A549 (cell line): Measurements from ENCODE around the gene SNCAIP. TPM values are rescaled to one million over a fixed set of nuclear protein-coding genes. Genes with fewer than 3 reads are reported as not detected.

ENCODE experiments used
- ATAC-seq, 2 experiments: fragments of 200-7000 bp in 1 of 2; fragments of >200 bp in 1 of 2; cut with Nextera tagmentation in 1 of 2; cut with Tn5 transposase in 1 of 2; 3 replicates each; pipeline versions ENCODE4 v1.8.0 to v1.9.1; 2018 to 2020; ENCODE audit warnings: mild to moderate bottlenecking in 1 of 2, moderate library complexity in 1 of 2
- CTCF ChIA-PET: fragments of 300-600 bp; sonication (Branson Sonifier 250); formaldehyde crosslinking; extraction: SDS; loops from one replicate; lab custom pipeline; 2021; ENCODE audit warnings: antibody characterized with exemption, inconsistent platforms; lab: Yijun Ruan, JAX
- POLR2A ChIA-PET: fragments of 350-600 bp; formaldehyde crosslinking; extraction: SDS; loops from one replicate; lab custom pipeline; 2021; ENCODE audit warnings: antibody characterized with exemption, inconsistent platforms; lab: Yijun Ruan, JAX
- DNase-seq, 2 experiments: peaks; one replicate each; pipeline versions ENCODE4 v3.0.0 to v3.0.0-alpha.2; 2011 to 2016; ENCODE audit warnings: low read depth in 1 of 2, low spot score in 1 of 2
- FAIRE-seq: peaks from 2 replicates; lab custom pipeline; 2011; peaks lifted over from hg19 to GRCh38; lab: Jason Lieb, UNC
- H3K27ac ChIP-seq, 2 experiments: fragments of >200 bp; sonication (Bioruptor Twin); formaldehyde crosslinking; 3 replicates each; pipeline ENCODE4 v1.5.1; 2016 to 2017
- H3K4me1 ChIP-seq: fragments of >200 bp; sonication (Bioruptor Twin); formaldehyde crosslinking; 3 replicates; pipeline ENCODE4 v1.6.1; 2016
- H3K4me2 ChIP-seq: fragments of >200 bp; sonication (Bioruptor Twin); formaldehyde crosslinking; 3 replicates; pipeline ENCODE4 v1.6.1; 2016
- H3K4me3 ChIP-seq: fragments of >200 bp; sonication (Bioruptor Twin); formaldehyde crosslinking; 3 replicates; pipeline ENCODE4 v1.5.1; 2016
- H3K9me3 ChIP-seq: fragments of >200 bp; sonication (Bioruptor Twin); formaldehyde crosslinking; 3 replicates; pipeline ENCODE4 v1.6.1; 2016
- BHLHE40 ChIP-seq: IDR thresholded peaks from 2 replicates; pipeline ENCODE4 v1.6.1; 2012; ENCODE audit warnings: low read depth, low read length, inconsistent platforms
- CEBPB ChIP-seq, 2 experiments: fragments of >200 bp in 1 of 2; sonication (Bioruptor Twin) in 1 of 2; formaldehyde crosslinking in 1 of 2; IDR thresholded peaks; 2 replicates each; pipeline ENCODE4 v1.6.1; 2012 to 2016
- FOXS1 ChIP-seq: fragments of 250-450 bp; sonication (Bioruptor Pico); IDR thresholded peaks from 2 replicates; pipeline ENCODE4 v1.5.0; 2020; ENCODE audit warnings: mild to moderate bottlenecking, moderate library complexity
- HDAC2 ChIP-seq: fragments of 200-600 bp; sonication (generic); IDR thresholded peaks from 2 replicates; pipeline ENCODE4 v1.6.1; 2016
- HOXA7 ChIP-seq: fragments of 250-450 bp; sonication (Bioruptor Pico); IDR thresholded peaks from 2 replicates; pipeline ENCODE4 v1.5.0; 2020; ENCODE audit warnings: mild to moderate bottlenecking, moderate library complexity
- JUN ChIP-seq, 2 experiments: fragments of >200 bp; sonication (Bioruptor Twin); formaldehyde crosslinking; IDR thresholded peaks; 2 replicates in 1 of 2; 3 replicates in 1 of 2; pipeline ENCODE4 v1.6.1; 2016 to 2017
- JUNB ChIP-seq: fragments of >200 bp; sonication (Bioruptor Twin); formaldehyde crosslinking; IDR thresholded peaks from 2 replicates; pipeline ENCODE4 v1.6.1; 2016
- KDM5A ChIP-seq: fragments of 200-600 bp; sonication (generic); IDR thresholded peaks from 2 replicates; pipeline ENCODE4 v1.6.1; 2016; ENCODE audit warnings: antibody characterized with exemption, mild to moderate bottlenecking
- MAZ ChIP-seq: fragments of 150-350 bp; IDR thresholded peaks from 2 replicates; pipeline ENCODE4 v1.6.1; 2014; ENCODE audit warnings: antibody characterized with exemption, low read depth, low read length, borderline replicate concordance
- MYC ChIP-seq: IDR thresholded peaks from 2 replicates; pipeline ENCODE4 v1.6.1; 2012; ENCODE audit warnings: mild to moderate bottlenecking, inconsistent platforms, low read length, improper control_type of control experiment, borderline replicate concordance
- NFE2L2 ChIP-seq: fragments of 150-350 bp; conservative IDR thresholded peaks from 2 replicates; pipeline ENCODE4 v1.6.1; 2014; ENCODE audit warnings: low read length
- NR3C1 ChIP-seq: fragments of >200 bp; sonication (Bioruptor Twin); formaldehyde crosslinking; IDR thresholded peaks from 3 replicates; pipeline ENCODE4 v1.6.1; 2017
- PHF8 ChIP-seq: fragments of 200-600 bp; sonication (generic); IDR thresholded peaks from 2 replicates; pipeline ENCODE4 v1.6.1; 2016; ENCODE audit warnings: low read depth, mild to moderate bottlenecking, antibody characterized with exemption, moderate library complexity, borderline replicate concordance
- POLR2A ChIP-seq: IDR thresholded peaks from 2 replicates; pipeline ENCODE4 v1.6.1; 2012; ENCODE audit warnings: mild to moderate bottlenecking, low read length
- RFX5 ChIP-seq: fragments of 450-650 bp; IDR thresholded peaks from 2 replicates; pipeline ENCODE4 v1.7.1; 2014; ENCODE audit warnings: antibody characterized with exemption, mild to moderate bottlenecking, moderate library complexity
- RNF2 ChIP-seq: fragments of 200-600 bp; sonication (generic); IDR thresholded peaks from 2 replicates; pipeline ENCODE4 v1.6.1; 2016; ENCODE audit warnings: low read depth, mild to moderate bottlenecking, antibody characterized with exemption, moderate library complexity, borderline replicate concordance
- SREBF2 ChIP-seq: fragments of 450-650 bp; IDR thresholded peaks from 2 replicates; pipeline ENCODE4 v1.6.1; 2014; ENCODE audit warnings: mild to moderate bottlenecking, moderate library complexity
- TFCP2L1 ChIP-seq: fragments of 250-450 bp; sonication (Bioruptor Pico); IDR thresholded peaks from 2 replicates; pipeline ENCODE4 v1.5.0; 2021; ENCODE audit warnings: mild to moderate bottlenecking
- TP53 ChIP-seq: fragments of 250-450 bp; sonication (Bioruptor Pico); IDR thresholded peaks from 2 replicates; pipeline ENCODE4 v1.5.0; 2021; ENCODE audit warnings: mild to moderate bottlenecking, moderate library complexity
- ZC3H11A ChIP-seq: fragments of 450-650 bp; IDR thresholded peaks from 2 replicates; pipeline ENCODE4 v1.6.1; 2014; ENCODE audit warnings: antibody characterized with exemption, mild to moderate bottlenecking
- ZNF302 ChIP-seq: fragments of 250-450 bp; sonication (Bioruptor Pico); IDR thresholded peaks from 2 replicates; pipeline ENCODE4 v1.9.0; 2021; ENCODE audit warnings: inconsistent platforms, mild to moderate bottlenecking, moderate library complexity
- WGBS: methylation state at CpG from one replicate; pipeline ENCODE4 v1.1.6; 2017; ENCODE audit errors: missing lambda C conversion rate; 5-methylcytosine and 5-hydroxymethylcytosine counted together
- polyA plus RNA-seq, 4 experiments: library from polyadenylated mRNA; depleted of rRNA in 3 of 4; stranded (reverse); fragments of >200 nt; fragmentation: RNase III in 1 of 4; extraction: RNeasy Plus Mini Kit Qiagen cat#74134 plus additional on column Dnase treatment in 1 of 4; gene quantifications; 2 replicates in 3 of 4; 3 replicates in 1 of 4; pipeline ENCODE4 v1.2.3, GENCODE V29; 2011 to 2017
- TF ChIP-seq, protein P1 (sequence below): fragments of >200 bp; sonication (Bioruptor Twin); formaldehyde crosslinking; IDR thresholded peaks from 2 replicates; pipeline ENCODE4 v1.6.1; 2016
- TF ChIP-seq, protein P2 (sequence below): IDR thresholded peaks from 2 replicates; pipeline ENCODE4 v1.6.1; 2012; ENCODE audit warnings: low read depth, borderline replicate concordance
- TF ChIP-seq, protein P3 (sequence below): fragments of 150-350 bp; IDR thresholded peaks from 2 replicates; pipeline ENCODE4 v1.6.1; 2014; ENCODE audit warnings: low read depth, mild to moderate bottlenecking, low read length
- TF ChIP-seq, protein P4 (sequence below): fragments of >200 bp; sonication (Bioruptor Twin); formaldehyde crosslinking; IDR thresholded peaks from 3 replicates; pipeline ENCODE4 v1.5.1; 2016
- TF ChIP-seq, protein P5 (sequence below): fragments of 200-600 bp; sonication (generic); IDR thresholded peaks from 2 replicates; pipeline ENCODE4 v1.6.1; 2016; ENCODE audit warnings: antibody characterized with exemption, mild to moderate bottlenecking, moderate library complexity

Gene SNCAIP
- polyA plus RNA-seq, 2 of the 4 experiments (the other 2 are of a cell fraction), result 0.03 to 0.04 TPM

DNA sequence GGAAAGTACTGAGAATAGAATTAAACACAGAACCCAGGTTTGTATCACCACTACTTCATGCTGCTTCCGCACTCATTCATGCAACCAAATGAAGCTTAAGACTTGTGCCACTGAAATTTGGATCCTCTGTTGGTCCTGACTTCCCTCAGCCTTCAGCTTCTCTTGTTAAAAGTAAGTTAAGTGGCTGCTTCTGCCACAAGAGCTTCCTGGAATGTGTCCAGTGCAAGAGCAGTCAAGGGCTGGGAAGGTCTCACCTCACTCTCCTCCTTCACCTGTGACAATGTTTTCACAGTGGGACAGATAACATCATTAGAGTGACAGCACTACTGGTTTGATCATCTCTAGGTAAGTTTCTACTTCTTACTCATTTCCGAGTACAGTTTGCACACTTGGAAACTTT lies 7.9 kb downstream of the SNCAIP start:
- CTCF ChIA-PET, result no interaction called here
- FAIRE-seq, result no peak

DNA sequence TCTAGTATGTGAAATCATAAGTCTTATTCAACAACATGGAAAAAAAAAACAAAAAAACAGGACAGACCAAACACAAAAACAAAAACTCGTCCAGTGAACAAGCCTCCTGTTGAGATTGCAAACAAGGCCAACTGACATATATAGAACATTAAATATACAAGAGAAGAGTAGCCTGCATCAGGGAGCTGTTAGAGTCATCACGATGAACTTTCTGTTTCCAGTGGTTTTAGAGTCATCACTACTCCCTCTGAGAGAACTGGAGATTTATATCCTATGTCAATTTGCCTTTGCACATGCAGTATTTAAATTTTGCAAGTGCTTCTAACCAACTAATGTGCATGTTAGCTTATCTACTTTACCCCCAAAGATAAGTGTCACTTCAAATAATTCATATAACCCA lies 9.9 kb downstream of the SNCAIP start:
- TF ChIP-seq JUNB, result no peak
- TF ChIP-seq BHLHE40, result no peak
- TF ChIP-seq, protein P1, sequence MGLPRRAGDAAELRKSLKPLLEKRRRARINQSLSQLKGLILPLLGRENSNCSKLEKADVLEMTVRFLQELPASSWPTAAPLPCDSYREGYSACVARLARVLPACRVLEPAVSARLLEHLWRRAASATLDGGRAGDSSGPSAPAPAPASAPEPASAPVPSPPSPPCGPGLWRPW, result no peak
- TF ChIP-seq RNF2, result no peak
- no peak for TF ChIP-seq SREBF2
- no peak for TF ChIP-seq FOXS1 (CRISPR knock-in tag)
- TF ChIP-seq ZC3H11A, result no peak
- TF ChIP-seq, protein P2, sequence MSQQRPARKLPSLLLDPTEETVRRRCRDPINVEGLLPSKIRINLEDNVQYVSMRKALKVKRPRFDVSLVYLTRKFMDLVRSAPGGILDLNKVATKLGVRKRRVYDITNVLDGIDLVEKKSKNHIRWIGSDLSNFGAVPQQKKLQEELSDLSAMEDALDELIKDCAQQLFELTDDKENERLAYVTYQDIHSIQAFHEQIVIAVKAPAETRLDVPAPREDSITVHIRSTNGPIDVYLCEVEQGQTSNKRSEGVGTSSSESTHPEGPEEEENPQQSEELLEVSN, result no peak
- TF ChIP-seq, protein P3, sequence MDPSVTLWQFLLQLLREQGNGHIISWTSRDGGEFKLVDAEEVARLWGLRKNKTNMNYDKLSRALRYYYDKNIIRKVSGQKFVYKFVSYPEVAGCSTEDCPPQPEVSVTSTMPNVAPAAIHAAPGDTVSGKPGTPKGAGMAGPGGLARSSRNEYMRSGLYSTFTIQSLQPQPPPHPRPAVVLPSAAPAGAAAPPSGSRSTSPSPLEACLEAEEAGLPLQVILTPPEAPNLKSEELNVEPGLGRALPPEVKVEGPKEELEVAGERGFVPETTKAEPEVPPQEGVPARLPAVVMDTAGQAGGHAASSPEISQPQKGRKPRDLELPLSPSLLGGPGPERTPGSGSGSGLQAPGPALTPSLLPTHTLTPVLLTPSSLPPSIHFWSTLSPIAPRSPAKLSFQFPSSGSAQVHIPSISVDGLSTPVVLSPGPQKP, result no peak
- TF ChIP-seq MYC, result no peak
- no peak for TF ChIP-seq HDAC2
- no peak for TF ChIP-seq CEBPB (IDR thresholded peaks at IDR 0.05)
- TF ChIP-seq, protein P4, sequence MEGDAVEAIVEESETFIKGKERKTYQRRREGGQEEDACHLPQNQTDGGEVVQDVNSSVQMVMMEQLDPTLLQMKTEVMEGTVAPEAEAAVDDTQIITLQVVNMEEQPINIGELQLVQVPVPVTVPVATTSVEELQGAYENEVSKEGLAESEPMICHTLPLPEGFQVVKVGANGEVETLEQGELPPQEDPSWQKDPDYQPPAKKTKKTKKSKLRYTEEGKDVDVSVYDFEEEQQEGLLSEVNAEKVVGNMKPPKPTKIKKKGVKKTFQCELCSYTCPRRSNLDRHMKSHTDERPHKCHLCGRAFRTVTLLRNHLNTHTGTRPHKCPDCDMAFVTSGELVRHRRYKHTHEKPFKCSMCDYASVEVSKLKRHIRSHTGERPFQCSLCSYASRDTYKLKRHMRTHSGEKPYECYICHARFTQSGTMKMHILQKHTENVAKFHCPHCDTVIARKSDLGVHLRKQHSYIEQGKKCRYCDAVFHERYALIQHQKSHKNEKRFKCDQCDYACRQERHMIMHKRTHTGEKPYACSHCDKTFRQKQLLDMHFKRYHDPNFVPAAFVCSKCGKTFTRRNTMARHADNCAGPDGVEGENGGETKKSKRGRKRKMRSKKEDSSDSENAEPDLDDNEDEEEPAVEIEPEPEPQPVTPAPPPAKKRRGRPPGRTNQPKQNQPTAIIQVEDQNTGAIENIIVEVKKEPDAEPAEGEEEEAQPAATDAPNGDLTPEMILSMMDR, result no peak
- no peak for TF ChIP-seq JUN (IDR thresholded peaks at IDR 0.05)
- TF ChIP-seq KDM5A, result no peak
- TF ChIP-seq TP53 (CRISPR knock-in tag), result no peak
- no peak for FAIRE-seq
- Histone ChIP-seq H3K4me1 (no peaks in the 10 kb centered on the region), H3K4me3 (no peak overlapping the region), H3K27ac (no peak overlapping the region), H3K9me3 (no peaks in the 10 kb centered on the region), H3K4me2 (no peak overlapping the region)
- no peak for ATAC-seq
- no peak for DNase-seq
- ChIA-PET POLR2A (no interaction called here), CTCF (no interaction called here)
- WGBS, result 4% methylated on average over 2 of the region's 2 CpGs

More for the DNA sequence above, 7.9 kb downstream of the SNCAIP start:
- POLR2A ChIA-PET, result no interaction called here
- Histone ChIP-seq H3K4me2 (no peak overlapping the region), H3K27ac (no peak overlapping the region), H3K9me3 (no peaks in the 10 kb centered on the region), H3K4me1 (no peaks in the 10 kb centered on the region), H3K4me3 (no peak overlapping the region)
- DNase-seq (no peak), ATAC-seq (no peak)
- TF ChIP-seq PHF8 (no peak), ZNF302 (CRISPR knock-in tag) (no peak), TFCP2L1 (no peak), NFE2L2 (no peak), NR3C1 (no peak), POLR2A (no peak), MAZ (no peak), RFX5 (no peak), HOXA7 (CRISPR knock-in tag) (no peak), CEBPB (IDR thresholded peaks at IDR 0.05) (no peak), JUNB (no peak), TP53 (CRISPR knock-in tag) (no peak)
- TF ChIP-seq, protein P5, sequence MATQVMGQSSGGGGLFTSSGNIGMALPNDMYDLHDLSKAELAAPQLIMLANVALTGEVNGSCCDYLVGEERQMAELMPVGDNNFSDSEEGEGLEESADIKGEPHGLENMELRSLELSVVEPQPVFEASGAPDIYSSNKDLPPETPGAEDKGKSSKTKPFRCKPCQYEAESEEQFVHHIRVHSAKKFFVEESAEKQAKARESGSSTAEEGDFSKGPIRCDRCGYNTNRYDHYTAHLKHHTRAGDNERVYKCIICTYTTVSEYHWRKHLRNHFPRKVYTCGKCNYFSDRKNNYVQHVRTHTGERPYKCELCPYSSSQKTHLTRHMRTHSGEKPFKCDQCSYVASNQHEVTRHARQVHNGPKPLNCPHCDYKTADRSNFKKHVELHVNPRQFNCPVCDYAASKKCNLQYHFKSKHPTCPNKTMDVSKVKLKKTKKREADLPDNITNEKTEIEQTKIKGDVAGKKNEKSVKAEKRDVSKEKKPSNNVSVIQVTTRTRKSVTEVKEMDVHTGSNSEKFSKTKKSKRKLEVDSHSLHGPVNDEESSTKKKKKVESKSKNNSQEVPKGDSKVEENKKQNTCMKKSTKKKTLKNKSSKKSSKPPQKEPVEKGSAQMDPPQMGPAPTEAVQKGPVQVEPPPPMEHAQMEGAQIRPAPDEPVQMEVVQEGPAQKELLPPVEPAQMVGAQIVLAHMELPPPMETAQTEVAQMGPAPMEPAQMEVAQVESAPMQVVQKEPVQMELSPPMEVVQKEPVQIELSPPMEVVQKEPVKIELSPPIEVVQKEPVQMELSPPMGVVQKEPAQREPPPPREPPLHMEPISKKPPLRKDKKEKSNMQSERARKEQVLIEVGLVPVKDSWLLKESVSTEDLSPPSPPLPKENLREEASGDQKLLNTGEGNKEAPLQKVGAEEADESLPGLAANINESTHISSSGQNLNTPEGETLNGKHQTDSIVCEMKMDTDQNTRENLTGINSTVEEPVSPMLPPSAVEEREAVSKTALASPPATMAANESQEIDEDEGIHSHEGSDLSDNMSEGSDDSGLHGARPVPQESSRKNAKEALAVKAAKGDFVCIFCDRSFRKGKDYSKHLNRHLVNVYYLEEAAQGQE, result no peak
- WGBS, result 58% methylated on average over 2 of the region's 2 CpGs
